Measurements from ENCODE around the gene RIMS1.

DNA sequence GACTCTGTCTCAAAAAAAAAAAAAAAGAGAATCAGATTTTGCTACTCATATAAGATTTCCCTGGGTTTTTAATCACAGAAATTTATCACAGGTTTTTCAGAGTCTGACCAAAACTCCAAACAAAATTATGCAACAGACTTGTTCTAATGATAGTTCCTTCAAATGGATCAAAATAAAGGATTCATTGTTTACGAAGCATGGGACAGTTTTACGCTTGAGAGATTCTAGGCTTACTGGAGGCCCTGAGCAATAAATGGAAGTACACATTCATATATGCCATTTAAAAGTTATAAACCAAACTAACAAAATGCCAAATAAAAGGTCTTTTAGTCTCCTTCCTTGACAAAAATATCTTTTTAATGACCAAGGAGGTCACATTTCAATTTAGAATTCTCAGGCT, 490.4 kb downstream of the RIMS1 start:
- TF ChIP-seq, protein P1, sequence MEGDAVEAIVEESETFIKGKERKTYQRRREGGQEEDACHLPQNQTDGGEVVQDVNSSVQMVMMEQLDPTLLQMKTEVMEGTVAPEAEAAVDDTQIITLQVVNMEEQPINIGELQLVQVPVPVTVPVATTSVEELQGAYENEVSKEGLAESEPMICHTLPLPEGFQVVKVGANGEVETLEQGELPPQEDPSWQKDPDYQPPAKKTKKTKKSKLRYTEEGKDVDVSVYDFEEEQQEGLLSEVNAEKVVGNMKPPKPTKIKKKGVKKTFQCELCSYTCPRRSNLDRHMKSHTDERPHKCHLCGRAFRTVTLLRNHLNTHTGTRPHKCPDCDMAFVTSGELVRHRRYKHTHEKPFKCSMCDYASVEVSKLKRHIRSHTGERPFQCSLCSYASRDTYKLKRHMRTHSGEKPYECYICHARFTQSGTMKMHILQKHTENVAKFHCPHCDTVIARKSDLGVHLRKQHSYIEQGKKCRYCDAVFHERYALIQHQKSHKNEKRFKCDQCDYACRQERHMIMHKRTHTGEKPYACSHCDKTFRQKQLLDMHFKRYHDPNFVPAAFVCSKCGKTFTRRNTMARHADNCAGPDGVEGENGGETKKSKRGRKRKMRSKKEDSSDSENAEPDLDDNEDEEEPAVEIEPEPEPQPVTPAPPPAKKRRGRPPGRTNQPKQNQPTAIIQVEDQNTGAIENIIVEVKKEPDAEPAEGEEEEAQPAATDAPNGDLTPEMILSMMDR (IDR thresholded peaks at IDR 0.05; ENCODE audit: insufficient read depth, low read depth, low read length) = no peak
- no peak for TF ChIP-seq EZH2 (IDR thresholded peaks at IDR 0.05; ENCODE audit: insufficient read depth, low read length)

All from astrocyte (in vitro differentiated cells and primary cell).